ENCODE measurements around the gene LRIG1.

Gene LRIG1

DNA sequence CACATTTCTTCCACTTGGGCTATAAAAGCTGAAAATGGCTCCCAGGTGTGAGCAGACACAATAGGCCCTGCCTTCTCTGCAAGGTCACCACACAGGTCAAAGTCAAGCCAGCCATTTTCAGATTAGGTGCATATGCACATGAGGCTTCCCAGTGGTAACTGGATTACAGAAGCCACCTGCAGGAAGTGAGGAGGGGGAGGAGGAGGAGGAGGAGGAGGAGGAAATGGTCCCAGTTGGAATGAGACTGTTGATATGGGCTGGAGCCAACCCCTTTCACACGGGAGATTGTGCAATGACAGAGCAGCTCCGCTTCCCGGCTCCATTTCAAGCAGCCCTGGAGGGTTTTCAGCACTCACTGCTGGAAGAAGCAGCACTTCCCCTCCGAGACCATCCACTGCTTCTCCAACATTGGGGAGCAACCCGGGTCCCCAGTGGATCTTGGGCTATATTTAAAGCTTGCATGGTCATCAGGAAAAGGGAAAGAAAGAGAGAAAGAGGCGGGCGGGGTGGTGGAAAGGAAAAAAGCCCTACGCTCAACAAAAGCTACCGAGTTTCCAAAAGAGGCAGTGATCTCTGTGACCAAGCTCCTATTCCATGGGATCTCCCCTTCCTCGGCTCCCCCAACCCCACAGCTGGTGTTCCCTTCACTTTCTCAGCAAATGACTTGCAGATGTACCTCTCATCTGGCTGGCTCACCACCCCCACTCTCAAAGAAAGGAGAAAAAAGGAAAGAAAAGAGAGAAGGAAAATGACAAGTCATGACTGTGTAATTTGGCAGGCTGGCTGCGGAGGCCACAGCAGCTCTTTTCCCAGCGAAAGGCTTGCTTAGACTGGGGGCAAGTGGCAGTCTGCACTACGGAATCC is 58.3 kb downstream of the LRIG1 start:
- peak; percentile 27; the same call in 1 of the 3 replicates for ATAC-seq

DNA sequence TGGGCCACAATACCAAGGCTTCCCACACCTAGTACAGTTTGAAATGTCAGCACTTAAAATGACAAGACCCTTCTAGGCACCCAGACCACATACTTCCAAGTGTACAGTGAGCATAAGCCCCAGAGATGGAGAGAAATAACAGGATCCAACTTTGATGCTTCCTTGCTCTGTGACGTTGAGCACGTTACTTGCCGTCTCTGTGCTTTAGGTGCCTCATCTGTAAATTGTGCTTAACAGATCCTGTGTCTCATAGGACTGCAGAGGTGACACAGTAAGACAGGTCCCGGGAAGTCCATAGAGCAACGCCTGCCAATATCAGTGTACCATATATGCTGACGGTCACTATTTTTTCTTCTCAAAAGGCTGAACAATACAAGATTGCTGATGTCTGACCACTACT is 59.1 kb downstream of the LRIG1 start:
- TF ChIP-seq TOX (CRISPR knock-in tag; IDR thresholded peaks at IDR 0.05; ENCODE audit: borderline replicate concordance) = no peak
- TF ChIP-seq ZNF70 (CRISPR knock-in tag; IDR thresholded peaks at IDR 0.05) = no peak
- TF ChIP-seq ZFP30 (CRISPR knock-in tag; IDR thresholded peaks at IDR 0.05) = no peak
- no peak for TF ChIP-seq ARNTL (CRISPR knock-in tag; IDR thresholded peaks at IDR 0.05; ENCODE audit: borderline replicate concordance, low read depth)
- no peak for TF ChIP-seq GLIS3 (CRISPR knock-in tag; IDR thresholded peaks at IDR 0.05)
- TF ChIP-seq, protein P1, sequence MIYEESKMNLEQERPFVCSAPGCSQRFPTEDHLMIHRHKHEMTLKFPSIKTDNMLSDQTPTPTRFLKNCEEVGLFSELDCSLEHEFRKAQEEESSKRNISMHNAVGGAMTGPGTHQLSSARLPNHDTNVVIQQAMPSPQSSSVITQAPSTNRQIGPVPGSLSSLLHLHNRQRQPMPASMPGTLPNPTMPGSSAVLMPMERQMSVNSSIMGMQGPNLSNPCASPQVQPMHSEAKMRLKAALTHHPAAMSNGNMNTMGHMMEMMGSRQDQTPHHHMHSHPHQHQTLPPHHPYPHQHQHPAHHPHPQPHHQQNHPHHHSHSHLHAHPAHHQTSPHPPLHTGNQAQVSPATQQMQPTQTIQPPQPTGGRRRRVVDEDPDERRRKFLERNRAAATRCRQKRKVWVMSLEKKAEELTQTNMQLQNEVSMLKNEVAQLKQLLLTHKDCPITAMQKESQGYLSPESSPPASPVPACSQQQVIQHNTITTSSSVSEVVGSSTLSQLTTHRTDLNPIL (CRISPR knock-in tag; IDR thresholded peaks at IDR 0.05; ENCODE audit: low read depth) = no peak
- TF ChIP-seq, protein P2, sequence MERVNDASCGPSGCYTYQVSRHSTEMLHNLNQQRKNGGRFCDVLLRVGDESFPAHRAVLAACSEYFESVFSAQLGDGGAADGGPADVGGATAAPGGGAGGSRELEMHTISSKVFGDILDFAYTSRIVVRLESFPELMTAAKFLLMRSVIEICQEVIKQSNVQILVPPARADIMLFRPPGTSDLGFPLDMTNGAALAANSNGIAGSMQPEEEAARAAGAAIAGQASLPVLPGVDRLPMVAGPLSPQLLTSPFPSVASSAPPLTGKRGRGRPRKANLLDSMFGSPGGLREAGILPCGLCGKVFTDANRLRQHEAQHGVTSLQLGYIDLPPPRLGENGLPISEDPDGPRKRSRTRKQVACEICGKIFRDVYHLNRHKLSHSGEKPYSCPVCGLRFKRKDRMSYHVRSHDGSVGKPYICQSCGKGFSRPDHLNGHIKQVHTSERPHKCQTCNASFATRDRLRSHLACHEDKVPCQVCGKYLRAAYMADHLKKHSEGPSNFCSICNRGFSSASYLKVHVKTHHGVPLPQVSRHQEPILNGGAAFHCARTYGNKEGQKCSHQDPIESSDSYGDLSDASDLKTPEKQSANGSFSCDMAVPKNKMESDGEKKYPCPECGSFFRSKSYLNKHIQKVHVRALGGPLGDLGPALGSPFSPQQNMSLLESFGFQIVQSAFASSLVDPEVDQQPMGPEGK (CRISPR knock-in tag; IDR thresholded peaks at IDR 0.05; ENCODE audit: borderline replicate concordance) = no peak
- TF ChIP-seq ZNF565 (CRISPR knock-in tag; conservative IDR thresholded peaks at IDR 0.05; ENCODE audit: low read depth) = no peak
- TF ChIP-seq ISL1 (CRISPR knock-in tag; IDR thresholded peaks at IDR 0.05) = no peak
- no peak for TF ChIP-seq TCF4 (CRISPR knock-in tag; IDR thresholded peaks at IDR 0.05; ENCODE audit: borderline replicate concordance)
- no peak for TF ChIP-seq RARB (CRISPR knock-in tag; IDR thresholded peaks at IDR 0.05)
- TF ChIP-seq, protein P3, sequence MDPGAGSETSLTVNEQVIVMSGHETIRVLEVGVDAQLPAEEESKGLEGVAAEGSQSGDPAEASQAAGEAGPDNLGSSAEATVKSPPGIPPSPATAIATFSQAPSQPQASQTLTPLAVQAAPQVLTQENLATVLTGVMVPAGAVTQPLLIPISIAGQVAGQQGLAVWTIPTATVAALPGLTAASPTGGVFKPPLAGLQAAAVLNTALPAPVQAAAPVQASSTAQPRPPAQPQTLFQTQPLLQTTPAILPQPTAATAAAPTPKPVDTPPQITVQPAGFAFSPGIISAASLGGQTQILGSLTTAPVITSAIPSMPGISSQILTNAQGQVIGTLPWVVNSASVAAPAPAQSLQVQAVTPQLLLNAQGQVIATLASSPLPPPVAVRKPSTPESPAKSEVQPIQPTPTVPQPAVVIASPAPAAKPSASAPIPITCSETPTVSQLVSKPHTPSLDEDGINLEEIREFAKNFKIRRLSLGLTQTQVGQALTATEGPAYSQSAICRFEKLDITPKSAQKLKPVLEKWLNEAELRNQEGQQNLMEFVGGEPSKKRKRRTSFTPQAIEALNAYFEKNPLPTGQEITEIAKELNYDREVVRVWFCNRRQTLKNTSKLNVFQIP (CRISPR knock-in tag; IDR thresholded peaks at IDR 0.05; ENCODE audit: borderline replicate concordance, low read depth) = no peak
- no peak for TF ChIP-seq ESRRG (CRISPR knock-in tag; IDR thresholded peaks at IDR 0.05)
- no peak for TF ChIP-seq BACH2 (CRISPR knock-in tag; IDR thresholded peaks at IDR 0.05; ENCODE audit: borderline replicate concordance)
- TF ChIP-seq ZC3H10 (CRISPR knock-in tag; IDR thresholded peaks at IDR 0.05) = no peak
- no peak for TF ChIP-seq SNAI2 (CRISPR knock-in tag; IDR thresholded peaks at IDR 0.05)
- no peak for TF ChIP-seq PPARA (CRISPR knock-in tag; IDR thresholded peaks at IDR 0.05; ENCODE audit: borderline replicate concordance)
- TF ChIP-seq CSDC2 (CRISPR knock-in tag; IDR thresholded peaks at IDR 0.05) = no peak
- TF ChIP-seq, protein P4, sequence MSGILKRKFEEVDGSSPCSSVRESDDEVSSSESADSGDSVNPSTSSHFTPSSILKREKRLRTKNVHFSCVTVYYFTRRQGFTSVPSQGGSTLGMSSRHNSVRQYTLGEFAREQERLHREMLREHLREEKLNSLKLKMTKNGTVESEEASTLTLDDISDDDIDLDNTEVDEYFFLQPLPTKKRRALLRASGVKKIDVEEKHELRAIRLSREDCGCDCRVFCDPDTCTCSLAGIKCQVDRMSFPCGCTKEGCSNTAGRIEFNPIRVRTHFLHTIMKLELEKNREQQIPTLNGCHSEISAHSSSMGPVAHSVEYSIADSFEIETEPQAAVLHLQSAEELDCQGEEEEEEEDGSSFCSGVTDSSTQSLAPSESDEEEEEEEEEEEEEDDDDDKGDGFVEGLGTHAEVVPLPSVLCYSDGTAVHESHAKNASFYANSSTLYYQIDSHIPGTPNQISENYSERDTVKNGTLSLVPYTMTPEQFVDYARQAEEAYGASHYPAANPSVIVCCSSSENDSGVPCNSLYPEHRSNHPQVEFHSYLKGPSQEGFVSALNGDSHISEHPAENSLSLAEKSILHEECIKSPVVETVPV (CRISPR knock-in tag; IDR thresholded peaks at IDR 0.05) = no peak
- TF ChIP-seq OSR1 (CRISPR knock-in tag; IDR thresholded peaks at IDR 0.05) = no peak
- ATAC-seq = no peak

More for the DNA sequence above, 58.3 kb downstream of the LRIG1 start:
- no peak for TF ChIP-seq SNAI2 (CRISPR knock-in tag; IDR thresholded peaks at IDR 0.05)
- TF ChIP-seq ZNF70 (CRISPR knock-in tag; IDR thresholded peaks at IDR 0.05) = no peak
- TF ChIP-seq ZFP3 (CRISPR knock-in tag; IDR thresholded peaks at IDR 0.05) = no peak
- TF ChIP-seq OSR1 (CRISPR knock-in tag; IDR thresholded peaks at IDR 0.05) = no peak

DNA sequence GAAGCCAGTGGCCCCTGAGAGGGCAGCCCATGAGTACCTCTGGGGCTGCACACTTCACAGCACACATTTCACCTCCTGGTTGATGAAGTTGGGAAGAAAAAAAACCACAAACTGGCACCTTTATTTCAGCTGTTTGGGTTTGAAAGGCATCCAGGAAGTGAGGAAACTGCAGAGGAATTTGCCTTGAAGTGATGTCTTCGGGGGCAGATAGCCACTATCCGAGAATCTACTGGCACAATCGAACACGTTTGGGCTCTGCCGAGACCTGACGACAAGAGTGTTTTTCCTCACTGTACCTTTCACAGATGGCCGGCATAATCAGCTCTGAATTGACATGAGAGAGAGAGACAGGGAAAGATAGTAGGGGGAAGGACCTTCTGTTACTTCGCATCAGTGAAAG is 59.7 kb downstream of the LRIG1 start:
- ATAC-seq = peak; percentile 50
- TF ChIP-seq OSR1 (CRISPR knock-in tag; IDR thresholded peaks at IDR 0.05) (no peak), GLIS3 (CRISPR knock-in tag; IDR thresholded peaks at IDR 0.05) (no peak), SNAI2 (CRISPR knock-in tag; IDR thresholded peaks at IDR 0.05) (no peak), ESRRG (CRISPR knock-in tag; IDR thresholded peaks at IDR 0.05) (no peak), TCF4 (CRISPR knock-in tag; IDR thresholded peaks at IDR 0.05; ENCODE audit: borderline replicate concordance) (no peak), ZNF565 (CRISPR knock-in tag; conservative IDR thresholded peaks at IDR 0.05; ENCODE audit: low read depth) (no peak)
- TF ChIP-seq, protein P4 (CRISPR knock-in tag; IDR thresholded peaks at IDR 0.05) = no peak
- TF ChIP-seq, protein P5, sequence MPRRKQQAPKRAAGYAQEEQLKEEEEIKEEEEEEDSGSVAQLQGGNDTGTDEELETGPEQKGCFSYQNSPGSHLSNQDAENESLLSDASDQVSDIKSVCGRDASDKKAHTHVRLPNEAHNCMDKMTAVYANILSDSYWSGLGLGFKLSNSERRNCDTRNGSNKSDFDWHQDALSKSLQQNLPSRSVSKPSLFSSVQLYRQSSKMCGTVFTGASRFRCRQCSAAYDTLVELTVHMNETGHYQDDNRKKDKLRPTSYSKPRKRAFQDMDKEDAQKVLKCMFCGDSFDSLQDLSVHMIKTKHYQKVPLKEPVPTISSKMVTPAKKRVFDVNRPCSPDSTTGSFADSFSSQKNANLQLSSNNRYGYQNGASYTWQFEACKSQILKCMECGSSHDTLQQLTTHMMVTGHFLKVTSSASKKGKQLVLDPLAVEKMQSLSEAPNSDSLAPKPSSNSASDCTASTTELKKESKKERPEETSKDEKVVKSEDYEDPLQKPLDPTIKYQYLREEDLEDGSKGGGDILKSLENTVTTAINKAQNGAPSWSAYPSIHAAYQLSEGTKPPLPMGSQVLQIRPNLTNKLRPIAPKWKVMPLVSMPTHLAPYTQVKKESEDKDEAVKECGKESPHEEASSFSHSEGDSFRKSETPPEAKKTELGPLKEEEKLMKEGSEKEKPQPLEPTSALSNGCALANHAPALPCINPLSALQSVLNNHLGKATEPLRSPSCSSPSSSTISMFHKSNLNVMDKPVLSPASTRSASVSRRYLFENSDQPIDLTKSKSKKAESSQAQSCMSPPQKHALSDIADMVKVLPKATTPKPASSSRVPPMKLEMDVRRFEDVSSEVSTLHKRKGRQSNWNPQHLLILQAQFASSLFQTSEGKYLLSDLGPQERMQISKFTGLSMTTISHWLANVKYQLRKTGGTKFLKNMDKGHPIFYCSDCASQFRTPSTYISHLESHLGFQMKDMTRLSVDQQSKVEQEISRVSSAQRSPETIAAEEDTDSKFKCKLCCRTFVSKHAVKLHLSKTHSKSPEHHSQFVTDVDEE (CRISPR knock-in tag; IDR thresholded peaks at IDR 0.05) = no peak
- TF ChIP-seq, protein P3 (CRISPR knock-in tag; IDR thresholded peaks at IDR 0.05; ENCODE audit: borderline replicate concordance, low read depth) = no peak
